GM23338 (cell line): Measurements from ENCODE around the gene SPTBN4.

Experiments
- CREB1 ChIP-seq: fragments of 250-450 bp; sonication (Bioruptor Pico); IDR thresholded peaks from 2 replicates; pipeline ENCODE4 v1.5.0; 2020; ENCODE audit warnings: low read depth, mild to moderate bottlenecking, moderate library complexity
- EZH2 ChIP-seq: fragments of 200-600 bp; sonication (generic); IDR thresholded peaks from one replicate; pipeline ENCODE4 v1.8.0; 2017; ENCODE audit warnings: antibody characterized with exemption, mild to moderate bottlenecking, low read depth; ENCODE audit not compliant: unreplicated experiment
- EZH2phosphoT487 ChIP-seq: fragments of 200-600 bp; sonication (generic); IDR thresholded peaks from one replicate; pipeline ENCODE4 v1.8.1; 2018; ENCODE audit warnings: antibody characterized with exemption; ENCODE audit not compliant: unreplicated experiment
- POLR2AphosphoS5 ChIP-seq: IDR thresholded peaks from 2 replicates; pipeline ENCODE4 v1.6.1; 2016; ENCODE audit warnings: antibody characterized with exemption, low read depth
- TF ChIP-seq, protein P1 (sequence below), 2 experiments: fragments of 200-600 bp in 1 of 2; sonication (generic) in 1 of 2; conservative IDR thresholded peaks; 2 replicates each; pipeline versions ENCODE4 v1.5.1 to v1.6.1; 2016 to 2017; ENCODE audit warnings: antibody characterized with exemption in 2 of 2, low read depth in 2 of 2, mild to moderate bottlenecking in 2 of 2, moderate library complexity in 1 of 2
- TF ChIP-seq, protein P2 (sequence below): IDR thresholded peaks from one replicate; pipeline ENCODE4 v1.6.1; 2018; ENCODE audit warnings: antibody characterized with exemption; ENCODE audit not compliant: unreplicated experiment
- TF ChIP-seq, protein P3 (sequence below): fragments of 250-450 bp; sonication (Bioruptor Pico); IDR thresholded peaks from 2 replicates; pipeline ENCODE4 v1.5.0; 2020; ENCODE audit warnings: mild to moderate bottlenecking, moderate library complexity

DNA sequence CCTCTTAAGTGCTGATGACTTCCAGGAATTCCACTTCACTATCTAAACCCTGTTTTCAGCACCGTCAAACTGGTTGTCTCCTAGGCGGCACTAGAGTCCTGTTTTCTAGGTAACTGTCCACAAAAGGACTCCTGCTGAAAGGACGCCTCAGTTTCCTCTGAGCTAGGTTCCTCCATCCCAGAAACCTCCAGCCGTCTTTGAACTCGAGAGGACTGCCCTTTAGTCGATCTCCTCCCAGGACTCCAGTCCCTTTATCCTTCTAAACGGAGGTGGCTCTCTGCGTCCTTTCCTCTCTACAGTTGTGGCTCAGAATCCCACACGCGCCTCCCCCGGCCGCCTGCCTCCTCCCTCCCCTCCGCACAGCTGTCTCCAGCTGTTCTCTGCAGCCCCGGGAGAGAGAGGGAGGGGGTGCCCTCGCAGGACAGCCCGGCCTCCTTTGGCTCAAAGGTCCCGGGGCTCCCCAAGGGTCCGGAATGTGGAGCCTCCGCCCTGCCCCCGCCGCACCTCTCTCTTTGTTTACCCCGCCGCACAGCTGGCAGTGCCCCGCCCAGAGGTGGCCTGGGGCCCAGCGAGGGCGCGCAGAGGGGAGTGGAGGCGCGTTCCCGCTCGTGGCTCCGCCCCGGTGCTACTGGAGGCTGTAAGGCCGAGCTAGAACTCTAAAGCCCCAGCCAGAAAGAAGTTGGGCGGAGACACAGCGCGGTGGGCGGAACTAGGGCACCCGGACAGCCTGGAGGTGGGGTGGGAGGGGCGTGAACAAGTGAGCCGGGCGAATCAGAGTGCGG is 136.8 kb downstream of the SPTBN4 start:
- TF ChIP-seq, protein P1, sequence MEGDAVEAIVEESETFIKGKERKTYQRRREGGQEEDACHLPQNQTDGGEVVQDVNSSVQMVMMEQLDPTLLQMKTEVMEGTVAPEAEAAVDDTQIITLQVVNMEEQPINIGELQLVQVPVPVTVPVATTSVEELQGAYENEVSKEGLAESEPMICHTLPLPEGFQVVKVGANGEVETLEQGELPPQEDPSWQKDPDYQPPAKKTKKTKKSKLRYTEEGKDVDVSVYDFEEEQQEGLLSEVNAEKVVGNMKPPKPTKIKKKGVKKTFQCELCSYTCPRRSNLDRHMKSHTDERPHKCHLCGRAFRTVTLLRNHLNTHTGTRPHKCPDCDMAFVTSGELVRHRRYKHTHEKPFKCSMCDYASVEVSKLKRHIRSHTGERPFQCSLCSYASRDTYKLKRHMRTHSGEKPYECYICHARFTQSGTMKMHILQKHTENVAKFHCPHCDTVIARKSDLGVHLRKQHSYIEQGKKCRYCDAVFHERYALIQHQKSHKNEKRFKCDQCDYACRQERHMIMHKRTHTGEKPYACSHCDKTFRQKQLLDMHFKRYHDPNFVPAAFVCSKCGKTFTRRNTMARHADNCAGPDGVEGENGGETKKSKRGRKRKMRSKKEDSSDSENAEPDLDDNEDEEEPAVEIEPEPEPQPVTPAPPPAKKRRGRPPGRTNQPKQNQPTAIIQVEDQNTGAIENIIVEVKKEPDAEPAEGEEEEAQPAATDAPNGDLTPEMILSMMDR (conservative IDR thresholded peaks at IDR 0.05; ENCODE audit: low read depth in 2 of 2), result peak in 1 of 2 experiments; percentile 35; a peak in 2 of 4 replicates
- peak; percentile 47; the same call in 1 of the 2 replicates for TF ChIP-seq POLR2AphosphoS5
- TF ChIP-seq CREB1 (CRISPR knock-in tag), result peak; percentile 31; the same call in 1 of the 2 replicates
- TF ChIP-seq EZH2, result no peak
- TF ChIP-seq EZH2phosphoT487, result no peak
- TF ChIP-seq, protein P2, sequence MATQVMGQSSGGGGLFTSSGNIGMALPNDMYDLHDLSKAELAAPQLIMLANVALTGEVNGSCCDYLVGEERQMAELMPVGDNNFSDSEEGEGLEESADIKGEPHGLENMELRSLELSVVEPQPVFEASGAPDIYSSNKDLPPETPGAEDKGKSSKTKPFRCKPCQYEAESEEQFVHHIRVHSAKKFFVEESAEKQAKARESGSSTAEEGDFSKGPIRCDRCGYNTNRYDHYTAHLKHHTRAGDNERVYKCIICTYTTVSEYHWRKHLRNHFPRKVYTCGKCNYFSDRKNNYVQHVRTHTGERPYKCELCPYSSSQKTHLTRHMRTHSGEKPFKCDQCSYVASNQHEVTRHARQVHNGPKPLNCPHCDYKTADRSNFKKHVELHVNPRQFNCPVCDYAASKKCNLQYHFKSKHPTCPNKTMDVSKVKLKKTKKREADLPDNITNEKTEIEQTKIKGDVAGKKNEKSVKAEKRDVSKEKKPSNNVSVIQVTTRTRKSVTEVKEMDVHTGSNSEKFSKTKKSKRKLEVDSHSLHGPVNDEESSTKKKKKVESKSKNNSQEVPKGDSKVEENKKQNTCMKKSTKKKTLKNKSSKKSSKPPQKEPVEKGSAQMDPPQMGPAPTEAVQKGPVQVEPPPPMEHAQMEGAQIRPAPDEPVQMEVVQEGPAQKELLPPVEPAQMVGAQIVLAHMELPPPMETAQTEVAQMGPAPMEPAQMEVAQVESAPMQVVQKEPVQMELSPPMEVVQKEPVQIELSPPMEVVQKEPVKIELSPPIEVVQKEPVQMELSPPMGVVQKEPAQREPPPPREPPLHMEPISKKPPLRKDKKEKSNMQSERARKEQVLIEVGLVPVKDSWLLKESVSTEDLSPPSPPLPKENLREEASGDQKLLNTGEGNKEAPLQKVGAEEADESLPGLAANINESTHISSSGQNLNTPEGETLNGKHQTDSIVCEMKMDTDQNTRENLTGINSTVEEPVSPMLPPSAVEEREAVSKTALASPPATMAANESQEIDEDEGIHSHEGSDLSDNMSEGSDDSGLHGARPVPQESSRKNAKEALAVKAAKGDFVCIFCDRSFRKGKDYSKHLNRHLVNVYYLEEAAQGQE, result no peak
- TF ChIP-seq, protein P3, sequence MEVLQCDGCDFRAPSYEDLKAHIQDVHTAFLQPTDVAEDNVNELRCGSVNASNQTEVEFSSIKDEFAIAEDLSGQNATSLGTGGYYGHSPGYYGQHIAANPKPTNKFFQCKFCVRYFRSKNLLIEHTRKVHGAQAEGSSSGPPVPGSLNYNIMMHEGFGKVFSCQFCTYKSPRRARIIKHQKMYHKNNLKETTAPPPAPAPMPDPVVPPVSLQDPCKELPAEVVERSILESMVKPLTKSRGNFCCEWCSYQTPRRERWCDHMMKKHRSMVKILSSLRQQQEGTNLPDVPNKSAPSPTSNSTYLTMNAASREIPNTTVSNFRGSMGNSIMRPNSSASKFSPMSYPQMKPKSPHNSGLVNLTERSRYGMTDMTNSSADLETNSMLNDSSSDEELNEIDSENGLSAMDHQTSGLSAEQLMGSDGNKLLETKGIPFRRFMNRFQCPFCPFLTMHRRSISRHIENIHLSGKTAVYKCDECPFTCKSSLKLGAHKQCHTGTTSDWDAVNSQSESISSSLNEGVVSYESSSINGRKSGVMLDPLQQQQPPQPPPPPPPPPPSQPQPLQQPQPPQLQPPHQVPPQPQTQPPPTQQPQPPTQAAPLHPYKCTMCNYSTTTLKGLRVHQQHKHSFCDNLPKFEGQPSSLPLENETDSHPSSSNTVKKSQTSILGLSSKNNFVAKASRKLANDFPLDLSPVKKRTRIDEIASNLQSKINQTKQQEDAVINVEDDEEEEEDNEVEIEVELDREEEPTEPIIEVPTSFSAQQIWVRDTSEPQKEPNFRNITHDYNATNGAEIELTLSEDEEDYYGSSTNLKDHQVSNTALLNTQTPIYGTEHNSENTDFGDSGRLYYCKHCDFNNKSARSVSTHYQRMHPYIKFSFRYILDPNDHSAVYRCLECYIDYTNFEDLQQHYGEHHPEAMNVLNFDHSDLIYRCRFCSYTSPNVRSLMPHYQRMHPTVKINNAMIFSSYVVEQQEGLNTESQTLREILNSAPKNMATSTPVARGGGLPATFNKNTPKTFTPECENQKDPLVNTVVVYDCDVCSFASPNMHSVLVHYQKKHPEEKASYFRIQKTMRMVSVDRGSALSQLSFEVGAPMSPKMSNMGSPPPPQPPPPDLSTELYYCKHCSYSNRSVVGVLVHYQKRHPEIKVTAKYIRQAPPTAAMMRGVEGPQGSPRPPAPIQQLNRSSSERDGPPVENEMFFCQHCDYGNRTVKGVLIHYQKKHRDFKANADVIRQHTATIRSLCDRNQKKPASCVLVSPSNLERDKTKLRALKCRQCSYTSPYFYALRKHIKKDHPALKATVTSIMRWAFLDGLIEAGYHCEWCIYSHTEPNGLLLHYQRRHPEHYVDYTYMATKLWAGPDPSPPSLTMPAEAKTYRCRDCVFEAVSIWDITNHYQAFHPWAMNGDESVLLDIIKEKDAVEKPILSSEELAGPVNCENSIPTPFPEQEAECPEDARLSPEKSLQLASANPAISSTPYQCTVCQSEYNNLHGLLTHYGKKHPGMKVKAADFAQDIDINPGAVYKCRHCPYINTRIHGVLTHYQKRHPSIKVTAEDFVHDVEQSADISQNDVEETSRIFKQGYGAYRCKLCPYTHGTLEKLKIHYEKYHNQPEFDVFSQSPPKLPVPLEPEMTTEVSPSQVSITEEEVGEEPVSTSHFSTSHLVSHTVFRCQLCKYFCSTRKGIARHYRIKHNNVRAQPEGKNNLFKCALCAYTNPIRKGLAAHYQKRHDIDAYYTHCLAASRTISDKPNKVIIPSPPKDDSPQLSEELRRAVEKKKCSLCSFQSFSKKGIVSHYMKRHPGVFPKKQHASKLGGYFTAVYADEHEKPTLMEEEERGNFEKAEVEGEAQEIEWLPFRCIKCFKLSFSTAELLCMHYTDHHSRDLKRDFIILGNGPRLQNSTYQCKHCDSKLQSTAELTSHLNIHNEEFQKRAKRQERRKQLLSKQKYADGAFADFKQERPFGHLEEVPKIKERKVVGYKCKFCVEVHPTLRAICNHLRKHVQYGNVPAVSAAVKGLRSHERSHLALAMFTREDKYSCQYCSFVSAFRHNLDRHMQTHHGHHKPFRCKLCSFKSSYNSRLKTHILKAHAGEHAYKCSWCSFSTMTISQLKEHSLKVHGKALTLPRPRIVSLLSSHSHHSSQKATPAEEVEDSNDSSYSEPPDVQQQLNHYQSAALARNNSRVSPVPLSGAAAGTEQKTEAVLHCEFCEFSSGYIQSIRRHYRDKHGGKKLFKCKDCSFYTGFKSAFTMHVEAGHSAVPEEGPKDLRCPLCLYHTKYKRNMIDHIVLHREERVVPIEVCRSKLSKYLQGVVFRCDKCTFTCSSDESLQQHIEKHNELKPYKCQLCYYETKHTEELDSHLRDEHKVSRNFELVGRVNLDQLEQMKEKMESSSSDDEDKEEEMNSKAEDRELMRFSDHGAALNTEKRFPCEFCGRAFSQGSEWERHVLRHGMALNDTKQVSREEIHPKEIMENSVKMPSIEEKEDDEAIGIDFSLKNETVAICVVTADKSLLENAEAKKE, result no peak
